Measurements from ENCODE around the gene NANOS2. TPM values are rescaled to one million over a fixed set of nuclear protein-coding genes. Genes with fewer than 3 reads are reported as not detected.

The NANOS2 gene
- total RNA-seq, 1 experiment from 2014 or later, result not detected

- peak; percentile 82 for DNase-seq (ENCODE audit: low spot score)
- CTCF ChIA-PET, result no interaction called here
Measured at GRCh38 chr19:45952686-45953505, 38.3 kb upstream of the NANOS2 start.

GRCh38 chr19:45952341-45952685 is 37.7 kb upstream of the NANOS2 start:
- no peak for TF ChIP-seq EZH2 (IDR thresholded peaks at IDR 0.05; ENCODE audit: borderline replicate concordance, low read depth, low read length, poor library complexity, severe bottlenecking)
- TF ChIP-seq CTCF (conservative IDR thresholded peaks at IDR 0.05; ENCODE audit: low read depth, low read length), result no peak
- H3K9me3 ChIP-seq (ENCODE audit: low read depth, low read length, poor library complexity, severe bottlenecking), result no peaks in the 10 kb centered on the region
- ChIA-PET CTCF (no interaction called here), POLR2A (ENCODE audit: low non-redundant PET) (no interaction called here)
- intact Hi-C loops (cut with micrococcal nuclease; ENCODE audit: unreplicated experiment), result no loop called here
- H3K4me3 ChIP-seq (ENCODE audit: low read depth, low read length, poor library complexity, severe bottlenecking), result no peak overlapping the region
- peaks cover 9% of the 10 kb centered on the region for H3K27me3 ChIP-seq (replicated peaks; ENCODE audit: insufficient read depth, low read depth, low read length, poor library complexity)
- no peaks in the 10 kb centered on the region for H3K36me3 ChIP-seq (ENCODE audit: insufficient read depth, low read length, poor library complexity, severe bottlenecking)
- BruUV-seq (replicated peaks), result no TSS peak
- no peak overlapping the region for H3K27ac ChIP-seq (ENCODE audit: low read depth, low read length, poor library complexity, severe bottlenecking)
- no peak for DNase-seq (ENCODE audit: low spot score)
- H3K4me1 ChIP-seq (ENCODE audit: insufficient read depth, low read length, poor library complexity, severe bottlenecking), result peaks cover 6% of the 10 kb centered on the region

More at GRCh38 chr19:45952686-45953505, 38.3 kb upstream of the NANOS2 start:
- peaks cover 8% of the 10 kb centered on the region for H3K27me3 ChIP-seq (replicated peaks; ENCODE audit: insufficient read depth, low read depth, low read length, poor library complexity)
- no peak overlapping the region for H3K27ac ChIP-seq (ENCODE audit: low read depth, low read length, poor library complexity, severe bottlenecking)
- H3K36me3 ChIP-seq (ENCODE audit: insufficient read depth, low read length, poor library complexity, severe bottlenecking), result no peaks in the 10 kb centered on the region
- POLR2A ChIA-PET (ENCODE audit: low non-redundant PET), result no interaction called here
- BruUV-seq (replicated peaks), result no TSS peak
- TF ChIP-seq EZH2 (IDR thresholded peaks at IDR 0.05; ENCODE audit: borderline replicate concordance, low read depth, low read length, poor library complexity, severe bottlenecking), result no peak
- no peak for TF ChIP-seq CTCF (conservative IDR thresholded peaks at IDR 0.05; ENCODE audit: low read depth, low read length)
- peaks cover 6% of the 10 kb centered on the region for H3K4me1 ChIP-seq (ENCODE audit: insufficient read depth, low read length, poor library complexity, severe bottlenecking)
- intact Hi-C loops (cut with micrococcal nuclease; ENCODE audit: unreplicated experiment), result no loop called here
- H3K9me3 ChIP-seq (ENCODE audit: low read depth, low read length, poor library complexity, severe bottlenecking), result no peaks in the 10 kb centered on the region
- H3K4me3 ChIP-seq (ENCODE audit: low read depth, low read length, poor library complexity, severe bottlenecking), result peak overlapping the region; percentile 16

GRCh38 chr19:45947926-45948325 is 33.3 kb upstream of the NANOS2 start:
- no peak for DNase-seq (ENCODE audit: low spot score)
- TF ChIP-seq CTCF (conservative IDR thresholded peaks at IDR 0.05; ENCODE audit: low read depth, low read length), result no peak
- H3K36me3 ChIP-seq (ENCODE audit: insufficient read depth, low read length, poor library complexity, severe bottlenecking), result no peaks in the 10 kb centered on the region
- no peak overlapping the region for H3K4me3 ChIP-seq (ENCODE audit: low read depth, low read length, poor library complexity, severe bottlenecking)
- H3K9me3 ChIP-seq (ENCODE audit: low read depth, low read length, poor library complexity, severe bottlenecking), result no peaks in the 10 kb centered on the region
- BruUV-seq (replicated peaks), result no TSS peak
- H3K27me3 ChIP-seq (replicated peaks; ENCODE audit: insufficient read depth, low read depth, low read length, poor library complexity), result peaks cover 33% of the 10 kb centered on the region
- H3K4me1 ChIP-seq (ENCODE audit: insufficient read depth, low read length, poor library complexity, severe bottlenecking), result peaks cover 2% of the 10 kb centered on the region
- intact Hi-C loops (cut with micrococcal nuclease; ENCODE audit: unreplicated experiment), result no loop called here
- ChIA-PET POLR2A (ENCODE audit: low non-redundant PET) (no interaction called here), CTCF (no interaction called here)
- no peak overlapping the region for H3K27ac ChIP-seq (ENCODE audit: low read depth, low read length, poor library complexity, severe bottlenecking)

All from A673 (cell line).